Stimulated activated CD4-positive, alpha-beta T cell treated with anti-CD3 and anti-CD28 coated beads, Interleukin-1b, Interleukin-23, amount 100 ng/mL, for 1 hour (primary cell): ENCODE measurements around the gene RPN1.
"Not testable (repeated sequence)": the region's sequence is repeated elsewhere in the genome, so short reads cannot be mapped to it uniquely, and the experiment has no call there.

ENCODE experiments used
- DNase-seq, 2 donors: peaks; one replicate each; pipeline ENCODE4 v3.0.0-alpha.2; 2020; ENCODE audit warnings: low read depth in 2 of 2

RPN1 gene

GRCh38 chr3:128609294-128609693 is 41.3 kb downstream of the RPN1 start:
- no peak for DNase-seq

GRCh38 chr3:128607710-128608048 is 42.9 kb downstream of the RPN1 start:
- no peak for DNase-seq

DNA sequence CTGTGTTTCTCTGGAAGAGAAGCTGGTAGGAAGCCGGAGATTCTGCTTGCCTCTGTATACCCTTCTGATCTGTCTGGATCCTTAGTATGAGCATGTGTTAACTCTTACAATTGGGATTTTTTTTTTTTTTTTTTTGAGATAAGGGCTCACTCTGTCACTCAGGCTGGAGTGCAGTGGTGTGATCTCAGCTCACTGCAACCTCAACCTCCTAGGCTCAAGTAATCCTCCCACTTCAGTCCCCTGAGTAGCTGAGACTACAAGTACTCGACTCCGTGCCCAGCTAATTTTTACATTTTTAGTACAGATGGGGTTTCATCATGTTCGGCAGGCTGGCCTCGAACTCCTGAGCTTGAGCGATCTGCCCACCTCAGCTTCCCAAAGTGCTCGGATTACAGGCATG is 44.5 kb downstream of the RPN1 start:
- DNase-seq = no peak

DNA sequence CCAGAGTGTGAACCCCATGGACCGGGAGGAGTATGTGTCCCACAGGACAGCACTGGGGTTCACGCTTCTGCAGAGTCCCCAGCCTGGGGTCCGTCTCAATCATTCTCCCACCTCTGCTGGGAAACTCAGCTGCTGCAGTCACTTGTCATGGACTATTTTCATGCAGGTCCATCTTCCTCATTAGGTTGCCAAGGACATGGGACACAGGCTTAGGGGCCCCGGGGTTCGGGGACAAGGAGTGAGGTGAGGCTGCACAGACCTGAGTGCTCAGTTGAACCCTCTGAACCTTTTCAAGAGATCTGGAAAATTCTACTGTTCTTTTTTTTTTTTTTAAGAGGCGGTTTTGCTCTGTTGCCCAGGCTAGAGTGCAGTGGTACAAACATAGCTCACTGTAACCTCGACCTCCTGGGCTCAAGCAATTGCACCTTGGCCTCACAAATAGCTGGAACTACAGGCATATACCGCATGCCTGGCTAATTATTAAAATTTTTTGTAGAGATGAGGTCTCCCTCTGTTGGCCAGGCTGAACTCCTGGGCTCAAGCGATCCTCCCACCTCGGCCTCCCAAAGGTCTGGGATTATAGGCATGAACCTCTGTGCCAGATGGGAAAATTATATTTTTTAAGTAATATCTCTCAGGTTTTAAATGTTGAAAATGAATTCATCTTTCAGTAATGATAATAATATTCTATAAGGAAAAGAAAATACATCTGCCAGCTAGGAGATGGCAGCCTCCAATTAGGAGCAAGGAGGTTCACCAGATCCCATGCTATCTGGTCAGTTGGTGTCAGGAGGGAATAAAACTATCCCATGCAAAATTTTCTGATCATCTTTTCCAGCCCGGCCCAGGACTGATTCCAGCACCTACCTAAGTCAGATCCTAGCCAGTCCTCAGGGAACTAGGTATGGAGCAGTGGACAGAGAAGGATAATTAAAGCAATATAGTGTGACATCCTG is 45.2 kb downstream of the RPN1 start:
- no peak for DNase-seq

- DNase-seq = no peak
Observed at GRCh38 chr3:128603811-128604775, 46.5 kb downstream of the RPN1 start.

GRCh38 chr3:128603313-128603712 is 47.3 kb downstream of the RPN1 start:
- DNase-seq = no peak

GRCh38 chr3:128598884-128599664 is 51.5 kb downstream of the RPN1 start:
- DNase-seq = no peak

- no peak for DNase-seq
Observed at GRCh38 chr3:128597900-128598299, 52.7 kb downstream of the RPN1 start.

- no peak for DNase-seq
Observed at GRCh38 chr3:128592864-128593263, 57.8 kb downstream of the RPN1 start.

GRCh38 chr3:128591738-128592426 is 58.7 kb downstream of the RPN1 start:
- DNase-seq = no peak

GRCh38 chr3:128590948-128591347 is 59.7 kb downstream of the RPN1 start:
- DNase-seq = no peak

GRCh38 chr3:128589985-128590384 is 60.6 kb downstream of the RPN1 start:
- DNase-seq = not testable (repeated sequence)

- no peak for DNase-seq
Observed at GRCh38 chr3:128588147-128588546, 62.5 kb downstream of the RPN1 start.

- DNase-seq = no peak
Observed at GRCh38 chr3:128587391-128587790, 63.2 kb downstream of the RPN1 start.

GRCh38 chr3:128586932-128587331 is 63.7 kb downstream of the RPN1 start:
- DNase-seq = not testable (repeated sequence)

- DNase-seq = not testable (repeated sequence)
Observed at GRCh38 chr3:128586391-128586790, 64.2 kb downstream of the RPN1 start.

DNA sequence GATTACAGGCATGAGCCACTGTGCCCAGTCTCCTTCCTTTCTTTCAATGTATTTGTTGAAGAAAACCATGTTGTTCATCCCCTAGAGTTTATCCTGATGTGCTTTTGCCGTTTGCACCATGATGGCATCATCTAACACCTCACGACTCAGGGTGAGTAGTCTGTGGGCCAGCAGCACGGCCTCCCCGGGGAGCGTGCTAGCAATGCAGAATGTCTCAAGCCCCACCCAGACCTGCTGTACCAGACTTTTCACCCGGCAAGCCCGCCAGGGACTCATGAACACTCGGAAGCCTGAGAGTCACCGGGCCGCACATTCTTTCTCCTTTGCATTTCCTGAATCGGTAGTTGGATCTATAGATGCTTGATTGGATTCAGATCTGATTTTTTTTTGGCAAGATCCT is 64.6 kb downstream of the RPN1 start:
- DNase-seq = no peak

- DNase-seq = no peak
Observed at GRCh38 chr3:128585189-128585588, 65.4 kb downstream of the RPN1 start.

GRCh38 chr3:128584412-128585020 is 66.1 kb downstream of the RPN1 start:
- DNase-seq = no peak

DNA sequence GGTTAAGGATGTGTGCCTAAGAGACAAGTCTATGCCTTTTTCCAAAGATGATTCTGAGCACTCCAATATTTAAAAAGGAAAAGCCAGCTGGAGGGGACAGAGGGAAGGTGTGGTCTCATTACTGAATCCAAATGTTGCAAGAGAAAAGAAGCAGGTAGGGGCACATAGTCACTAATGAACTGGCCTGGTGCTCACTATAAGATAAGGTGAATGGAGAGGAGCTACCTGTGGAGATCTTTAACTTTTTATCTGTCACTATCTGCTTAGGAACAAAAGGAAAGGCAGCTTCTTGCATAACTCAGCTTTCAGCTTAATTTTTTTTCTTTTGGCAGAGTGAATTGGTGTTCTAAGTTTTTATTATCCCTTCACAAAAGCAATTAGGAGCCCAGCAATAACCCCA is 69.1 kb downstream of the RPN1 start:
- DNase-seq = no peak

DNA sequence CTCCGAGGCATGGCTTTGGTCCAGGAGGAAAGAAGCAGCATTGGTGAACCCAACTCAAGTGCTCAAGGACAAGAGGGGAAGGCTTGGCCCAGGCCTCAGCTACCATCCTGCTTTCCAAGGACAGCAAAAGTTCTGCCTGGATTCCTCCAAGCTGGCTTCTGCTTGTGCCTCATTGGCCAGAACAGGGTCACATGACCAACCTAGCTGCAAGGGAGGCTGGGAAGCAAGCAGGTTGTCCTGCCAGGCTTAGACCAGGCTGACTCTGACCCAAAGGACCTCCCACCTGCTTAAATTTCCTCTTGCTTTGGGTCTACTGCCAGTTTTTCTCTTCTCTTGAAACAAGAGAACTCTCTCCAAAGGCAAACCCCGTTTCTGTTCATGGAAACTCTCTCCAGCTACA is 70.7 kb downstream of the RPN1 start:
- no peak for DNase-seq
